Psoas muscle (tissue), 8 donors: ENCODE measurements around the gene HOXA9. TPM values are rescaled to one million over a fixed set of nuclear protein-coding genes. Genes with fewer than 3 reads are reported as not detected.

Experiments
- ATAC-seq, 4 donors: fragments of 200-7000 bp; cut with Tn5 transposase; one replicate each; pipeline ENCODE4 v1.9.1; 2020; ENCODE audit warnings: moderate library complexity in 3 of 4, mild to moderate bottlenecking in 2 of 4
- DNase-seq, 2 donors: peaks; one replicate each; pipeline ENCODE4 v3.0.0-alpha.2; 2020
- H3K27ac ChIP-seq: fragments of 200-600 bp; one replicate; pipeline ENCODE4 v1.8.0; 2022
- H3K27me3 ChIP-seq, 3 donors: fragments of 200-600 bp in 1 of 3; one replicate each; pipeline versions ENCODE4 v1.6.1 to v1.8.0; 2013 to 2022; ENCODE audit warnings: low read length in 2 of 3, mild to moderate bottlenecking in 2 of 3, moderate library complexity in 1 of 3; ENCODE audit not compliant: insufficient read depth in 3 of 3
- H3K36me3 ChIP-seq, 2 donors: fragments of 200-600 bp in 1 of 2; one replicate each; pipeline versions ENCODE4 v1.6.1 to v1.8.0; 2013 to 2022; ENCODE audit warnings: low read depth in 1 of 2, mild to moderate bottlenecking in 1 of 2, moderate library complexity in 1 of 2; ENCODE audit not compliant: insufficient read depth in 1 of 2
- H3K4me1 ChIP-seq: fragments of 200-600 bp; one replicate; pipeline ENCODE4 v1.8.0; 2022
- H3K4me3 ChIP-seq: fragments of 200-600 bp; one replicate; pipeline ENCODE4 v1.8.0; 2022; ENCODE audit warnings: mild to moderate bottlenecking
- H3K9me3 ChIP-seq: fragments of 200-600 bp; one replicate; pipeline ENCODE4 v1.8.0; 2022
- WGBS, 3 donors: extraction: QIAGEN DNeasy Blood & Tissue Kit; methylation state at CpG; one replicate each; pipeline versions ENCODE4 v1.1.6 to v1.1.7; 2013; 5-methylcytosine and 5-hydroxymethylcytosine counted together
- intact Hi-C, 2 donors: fragments of 100-400 bp; cut with DNase I; formaldehyde crosslinking; loops; one replicate each; pipeline versions ENCODE4 v1.11.0 to v1.14.2; 2022
- polyA plus RNA-seq, 3 donors: library from polyadenylated mRNA; stranded (reverse); fragments of 200-250 nt; gene quantifications; one replicate each; pipeline ENCODE4 v1.2.3, GENCODE V29; 2013
- total RNA-seq, 4 donors: library from RNA; stranded (reverse); fragmentation: NEBNext Ultra II Directional in 2 of 4; extraction: Animal tissue kit (Norgen Biotek cat#: 25700) in 2 of 4; gene quantifications; one replicate each; pipeline versions ENCODE4 v1.2.1 to v1.2.4, GENCODE V29; 2021 to 2023
- TF ChIP-seq, protein P1 (sequence below): fragments of 200-600 bp; IDR thresholded peaks from one replicate; pipeline ENCODE4 v1.8.0; 2022; ENCODE audit warnings: antibody characterized with exemption
- donor health status: healthy with polysubstance abuse.
- donor health status: DM: no; HTN: no; CAD: no; lungs with moderate emphysema.
- donor health status: Bipolar disorder and iron deficiency.
- donor health status: healthy.
- donor health status: DM: yes; HTN: yes; CAD: no.
- donor health status: DM: no; HTN: no; CAD: no.
- donor health status: DM: no; HTN: no; CAD: no.
- donor health status: DM: yes; HTN: yes; CAD: no.

Gene HOXA9
- total and polyA plus RNA-seq, 7 donors = 0.81 to 55.9 (median 16.0) TPM; not detected in 1

DNA sequence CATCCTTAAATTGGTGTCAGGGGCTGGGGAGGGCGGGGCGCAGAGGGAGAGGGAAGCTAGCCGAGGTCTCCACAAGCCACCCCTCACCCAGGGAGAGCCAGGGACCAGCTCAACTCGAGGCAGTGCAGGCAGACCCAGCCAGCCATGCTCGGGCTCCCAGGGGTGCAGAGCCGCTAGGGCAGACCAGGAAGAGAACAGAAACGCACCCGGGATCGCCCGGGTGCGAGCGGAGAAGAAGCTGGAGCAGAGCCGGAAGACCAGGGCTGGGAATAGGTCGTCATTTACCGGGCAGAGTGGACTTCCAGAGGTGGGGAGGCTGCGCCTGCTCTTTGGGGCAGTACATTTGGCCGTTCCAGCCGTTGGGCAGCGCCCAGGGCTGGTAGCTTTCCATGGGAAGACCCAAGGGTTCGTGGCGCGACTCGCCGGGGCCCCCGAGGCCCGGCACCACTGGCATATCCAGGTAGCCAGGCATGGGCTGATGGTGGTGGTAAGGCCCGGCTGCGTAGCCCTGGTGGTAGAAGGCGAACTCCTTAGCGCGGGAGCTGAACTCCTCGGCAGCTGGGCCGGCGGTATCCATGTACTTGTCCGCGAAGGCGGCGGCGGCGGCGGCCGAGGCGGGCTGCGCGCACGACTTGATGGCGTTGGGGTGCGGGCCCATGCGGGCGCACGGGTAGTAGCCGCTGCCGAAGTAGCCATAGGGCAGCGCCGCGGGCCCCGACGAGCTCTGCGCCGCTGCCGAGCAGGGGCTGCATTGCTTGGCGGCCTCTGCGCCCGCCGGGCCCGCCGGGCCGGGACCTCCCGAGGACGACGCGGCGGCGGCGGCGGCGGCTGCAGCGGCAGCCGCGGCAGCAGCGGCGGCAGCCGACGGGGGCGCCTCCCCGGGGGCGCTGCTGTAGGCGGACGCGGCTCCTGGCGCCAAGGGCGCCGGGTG, 33.8 kb upstream of the HOXA9 start:
- H3K27ac ChIP-seq = no peak overlapping the region

DNA sequence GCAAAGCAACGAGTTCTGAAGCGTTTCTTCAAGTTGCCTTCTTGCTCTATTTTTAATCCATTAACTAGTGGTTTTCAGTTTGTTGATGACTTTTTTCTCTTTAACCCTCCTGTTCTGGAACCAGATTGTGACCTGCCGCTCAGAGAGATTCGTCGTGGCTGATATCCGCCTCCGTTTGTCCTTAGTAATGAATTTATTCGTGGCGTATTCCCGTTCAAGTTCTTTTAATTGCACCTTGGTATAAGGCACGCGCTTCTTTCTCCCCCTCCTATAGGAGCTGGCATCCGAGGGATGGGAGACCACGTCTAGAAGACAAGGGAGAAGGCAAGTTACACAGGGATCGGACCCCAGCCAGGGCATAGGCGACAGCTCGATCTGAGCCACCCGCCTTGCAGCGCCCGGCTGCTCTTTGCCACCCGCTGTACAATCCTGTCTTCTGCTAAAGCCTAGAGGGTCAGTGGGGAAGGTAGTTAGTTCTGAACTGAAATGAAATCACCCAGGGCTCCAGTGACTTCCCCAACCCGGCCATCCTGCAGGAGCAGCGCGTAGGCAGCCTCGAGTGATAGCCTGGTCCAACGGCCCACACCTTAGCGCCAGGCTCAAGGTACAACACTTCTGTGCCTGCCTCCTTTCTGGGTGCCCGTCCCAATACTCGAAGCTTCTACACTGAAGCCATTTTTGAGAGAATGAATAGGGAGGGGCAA, 33.0 kb upstream of the HOXA9 start:
- Histone ChIP-seq H3K9me3 (no peaks in the 10 kb centered on the region), H3K4me3 (peak overlapping the region; percentile 54), H3K4me1 (peaks cover 6% of the 10 kb centered on the region), H3K27ac (no peak overlapping the region), H3K27me3 (peaks cover 0 to 95% (median 38%) of the 10 kb centered on the region in 3 donors), H3K36me3 (no peaks in the 10 kb centered on the region)
- peak in 1 of 2 donors; percentile 36 for DNase-seq
- peak in 1 of 4 donors; percentile 7 for ATAC-seq
- TF ChIP-seq, protein P1, sequence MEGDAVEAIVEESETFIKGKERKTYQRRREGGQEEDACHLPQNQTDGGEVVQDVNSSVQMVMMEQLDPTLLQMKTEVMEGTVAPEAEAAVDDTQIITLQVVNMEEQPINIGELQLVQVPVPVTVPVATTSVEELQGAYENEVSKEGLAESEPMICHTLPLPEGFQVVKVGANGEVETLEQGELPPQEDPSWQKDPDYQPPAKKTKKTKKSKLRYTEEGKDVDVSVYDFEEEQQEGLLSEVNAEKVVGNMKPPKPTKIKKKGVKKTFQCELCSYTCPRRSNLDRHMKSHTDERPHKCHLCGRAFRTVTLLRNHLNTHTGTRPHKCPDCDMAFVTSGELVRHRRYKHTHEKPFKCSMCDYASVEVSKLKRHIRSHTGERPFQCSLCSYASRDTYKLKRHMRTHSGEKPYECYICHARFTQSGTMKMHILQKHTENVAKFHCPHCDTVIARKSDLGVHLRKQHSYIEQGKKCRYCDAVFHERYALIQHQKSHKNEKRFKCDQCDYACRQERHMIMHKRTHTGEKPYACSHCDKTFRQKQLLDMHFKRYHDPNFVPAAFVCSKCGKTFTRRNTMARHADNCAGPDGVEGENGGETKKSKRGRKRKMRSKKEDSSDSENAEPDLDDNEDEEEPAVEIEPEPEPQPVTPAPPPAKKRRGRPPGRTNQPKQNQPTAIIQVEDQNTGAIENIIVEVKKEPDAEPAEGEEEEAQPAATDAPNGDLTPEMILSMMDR = no peak
- intact Hi-C loops = loop anchor here (5.0 to 10.0 kb wide), 7 partner anchors 379 to 897 kb away; no protein-coding TSS in a partner anchor
- WGBS, 3 donors = 14 to 21% (median 16%) methylated on average over 29 of the region's 29 CpGs

More for the DNA sequence above, 33.8 kb upstream of the HOXA9 start:
- peak overlapping the region; percentile 54 for H3K4me3 ChIP-seq
- peaks cover 0 to 95% (median 43%) of the 10 kb centered on the region in 3 donors for H3K27me3 ChIP-seq
- 2 to 3% (median 2%) methylated on average over 39 to 93 of the region's 93 CpGs for WGBS, 3 donors
- TF ChIP-seq, protein P1 = no peak
- H3K4me1 ChIP-seq = peaks cover 6% of the 10 kb centered on the region
- ATAC-seq = peak in 3 of 4 donors; percentile 24 to 36 (median 35)
- no peaks in the 10 kb centered on the region for H3K36me3 ChIP-seq
- no peaks in the 10 kb centered on the region for H3K9me3 ChIP-seq
- intact Hi-C loops = loop anchor here (5.0 to 10.0 kb wide), 7 partner anchors 378 to 896 kb away; no protein-coding TSS in a partner anchor
- no peak for DNase-seq

DNA sequence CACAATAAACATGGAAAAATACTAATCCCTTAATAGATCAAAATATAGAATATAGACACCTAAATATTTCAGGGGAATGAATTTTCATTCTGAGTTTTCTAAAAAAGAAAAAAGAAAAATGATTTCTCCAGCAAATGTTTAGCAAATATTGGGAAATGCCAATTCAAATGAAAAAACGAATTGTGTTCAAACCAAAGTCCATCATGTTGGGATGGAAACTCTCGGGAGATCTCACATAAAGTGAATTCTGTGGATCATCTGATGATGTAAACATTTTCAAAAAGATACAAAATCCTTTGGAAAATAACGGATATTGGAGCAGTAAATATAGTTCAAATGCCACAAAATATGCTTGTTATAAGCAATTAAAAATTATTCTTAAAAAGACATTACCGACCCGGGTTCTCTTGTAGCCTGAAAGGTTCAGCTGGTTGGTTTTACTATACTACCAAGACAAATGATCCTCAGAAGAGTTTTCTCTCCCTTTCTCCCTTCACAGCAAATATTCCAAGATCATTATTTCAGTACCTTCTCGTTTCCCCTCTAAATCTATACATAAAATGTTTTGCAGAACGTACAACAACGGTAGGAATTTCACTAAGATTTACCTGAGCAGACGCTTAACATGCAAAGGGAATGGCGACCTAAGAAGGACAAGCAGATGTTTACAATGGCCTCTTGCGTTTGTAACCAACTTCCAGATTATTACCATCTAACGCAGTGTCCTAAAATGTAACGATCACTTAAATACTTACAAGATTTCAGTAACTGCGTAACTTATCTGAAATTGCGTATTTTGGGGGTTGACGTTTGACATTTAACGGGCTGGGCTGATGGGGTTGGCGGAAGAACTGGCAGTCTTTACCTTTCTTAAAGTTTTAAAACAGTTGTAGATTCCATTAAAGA, 32.1 kb upstream of the HOXA9 start:
- TF ChIP-seq, protein P1 = no peak
- intact Hi-C loops = loop anchor here (2.0 to 10.0 kb wide), 8 partner anchors 380 to 897 kb away; no protein-coding TSS in a partner anchor
- no peaks in the 10 kb centered on the region for H3K36me3 ChIP-seq
- ATAC-seq (no peak), DNase-seq (no peak)
- peaks cover 10% of the 10 kb centered on the region for H3K4me1 ChIP-seq
- H3K4me3 ChIP-seq = no peak overlapping the region
- no peak overlapping the region for H3K27ac ChIP-seq
- WGBS, 3 donors = 32 to 37% (median 32%) methylated on average over 18 of the region's 18 CpGs
- H3K27me3 ChIP-seq = peaks cover 0 to 95% (median 37%) of the 10 kb centered on the region in 3 donors
- no peaks in the 10 kb centered on the region for H3K9me3 ChIP-seq

DNA sequence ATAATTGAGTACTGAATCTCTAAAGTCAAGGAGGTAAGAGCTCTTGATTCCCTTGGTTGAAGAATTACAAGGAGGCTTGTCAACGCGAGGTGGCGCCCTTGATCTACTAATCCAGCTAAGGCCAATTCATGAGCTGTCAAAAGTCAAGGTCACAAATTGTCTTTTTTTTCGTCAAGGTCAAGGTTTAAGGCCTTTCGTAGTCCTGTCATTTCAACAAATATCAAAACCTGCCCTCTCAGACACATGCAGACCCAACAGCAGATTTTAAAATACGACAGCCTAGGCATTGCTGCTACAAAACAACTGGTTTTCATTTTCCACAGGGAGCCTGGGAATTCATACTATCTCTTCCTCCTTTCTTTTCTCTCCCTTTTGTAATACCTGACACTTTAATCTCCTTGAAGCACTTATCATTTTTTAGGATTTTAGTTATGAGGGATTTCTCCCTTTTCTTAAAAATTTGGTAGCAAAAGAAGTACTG, 31.0 kb upstream of the HOXA9 start:
- peak; percentile 81 to 90 for DNase-seq
- 5 to 7% (median 5%) methylated on average over 6 of the region's 6 CpGs for WGBS, 3 donors
- no peak overlapping the region for H3K4me3 ChIP-seq
- peak in 2 of 4 donors; percentile 60 to 71 for ATAC-seq
- H3K27me3 ChIP-seq = peaks cover 0 to 95% (median 38%) of the 10 kb centered on the region in 3 donors
- H3K9me3 ChIP-seq = no peaks in the 10 kb centered on the region
- H3K27ac ChIP-seq = no peak overlapping the region
- H3K36me3 ChIP-seq = no peaks in the 10 kb centered on the region
- intact Hi-C loops = loop anchor here (2.0 to 10.0 kb wide), 8 partner anchors 381 to 898 kb away; no protein-coding TSS in a partner anchor
- TF ChIP-seq, protein P1 = peak; percentile 82
- peaks cover 10% of the 10 kb centered on the region for H3K4me1 ChIP-seq
